ACC112 (cell line): Measurements from ENCODE around the gene VWA5B1.

Experiments used
- H2AFZ ChIP-seq: fragments of 200-600 bp; sonication (generic); one replicate; pipeline ENCODE4 v1.6.0; 2017; ENCODE audit warnings: antibody characterized with exemption, low read length; ENCODE audit not compliant: unreplicated experiment
- H3K27ac ChIP-seq: fragments of 200-600 bp; sonication (generic); 2 replicates; pipeline ENCODE4 v1.5.1; 2014; ENCODE audit warnings: low read depth, mild to moderate bottlenecking, antibody characterized with exemption, low read length, moderate library complexity
- H3K27me3 ChIP-seq: fragments of 200-600 bp; sonication (generic); 2 replicates; pipeline ENCODE4 v1.6.1; 2014; ENCODE audit warnings: mild to moderate bottlenecking, antibody characterized with exemption, low read length, moderate library complexity, mixed read lengths; ENCODE audit not compliant: insufficient read depth
- H3K36me3 ChIP-seq: fragments of 200-600 bp; sonication (generic); 2 replicates; pipeline ENCODE4 v1.6.1; 2016; ENCODE audit warnings: mild to moderate bottlenecking, antibody characterized with exemption, low read length, moderate library complexity, mixed read lengths; ENCODE audit not compliant: insufficient read depth
- H3K4me1 ChIP-seq: fragments of 200-600 bp; sonication (generic); one replicate; pipeline ENCODE4 v1.6.1; 2016; ENCODE audit warnings: low read length, mixed read lengths; ENCODE audit not compliant: insufficient read depth, unreplicated experiment, control insufficient read depth
- H3K4me3 ChIP-seq: fragments of 200-600 bp; sonication (generic); 2 replicates; pipeline ENCODE4 v1.5.1; 2014; ENCODE audit warnings: mild to moderate bottlenecking, low read depth, low read length
- H3K79me2 ChIP-seq: fragments of 200-600 bp; sonication (generic); one replicate; pipeline ENCODE4 v1.6.0; 2016; ENCODE audit warnings: low read length; ENCODE audit not compliant: control insufficient read depth, unreplicated experiment, insufficient read depth

VWA5B1 gene

DNA sequence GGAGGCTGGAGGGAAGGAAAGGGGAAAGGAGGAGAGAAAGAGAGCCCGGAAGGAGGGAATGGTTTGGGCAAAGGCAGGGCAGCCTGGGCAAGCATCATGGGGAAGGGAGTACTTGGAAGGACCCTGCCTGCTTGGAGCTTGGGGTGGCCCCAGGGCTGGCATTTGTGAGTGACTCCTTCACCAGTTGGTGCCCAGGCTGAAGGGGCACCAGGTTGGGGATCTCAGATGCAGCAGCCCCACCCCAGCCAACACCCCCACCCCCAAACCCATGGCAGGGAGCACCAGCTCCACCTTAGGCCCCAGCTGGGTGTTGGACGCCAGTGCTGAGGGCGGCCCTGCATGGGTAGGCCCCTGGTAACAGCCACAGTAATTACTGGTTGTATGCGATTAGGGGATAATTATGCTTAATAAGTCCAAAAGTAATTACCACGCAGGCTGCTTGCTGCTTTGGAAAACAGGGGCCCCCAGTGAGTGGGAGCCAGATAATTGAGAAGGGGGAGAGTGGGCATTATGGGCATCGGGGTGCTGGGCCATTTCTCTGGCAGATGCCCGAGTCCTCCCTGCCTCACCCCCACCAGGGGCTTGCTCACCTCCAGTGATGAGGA, 78.3 kb downstream of the VWA5B1 start:
- Histone ChIP-seq H3K4me3 (no peak overlapping the region), H3K36me3 (no peaks in the 10 kb centered on the region), H2AFZ (no peak overlapping the region), H3K79me2 (no peaks in the 10 kb centered on the region), H3K27me3 (peaks cover 76% of the 10 kb centered on the region), H3K27ac (no peak overlapping the region), H3K4me1 (peaks cover 2% of the 10 kb centered on the region)

DNA sequence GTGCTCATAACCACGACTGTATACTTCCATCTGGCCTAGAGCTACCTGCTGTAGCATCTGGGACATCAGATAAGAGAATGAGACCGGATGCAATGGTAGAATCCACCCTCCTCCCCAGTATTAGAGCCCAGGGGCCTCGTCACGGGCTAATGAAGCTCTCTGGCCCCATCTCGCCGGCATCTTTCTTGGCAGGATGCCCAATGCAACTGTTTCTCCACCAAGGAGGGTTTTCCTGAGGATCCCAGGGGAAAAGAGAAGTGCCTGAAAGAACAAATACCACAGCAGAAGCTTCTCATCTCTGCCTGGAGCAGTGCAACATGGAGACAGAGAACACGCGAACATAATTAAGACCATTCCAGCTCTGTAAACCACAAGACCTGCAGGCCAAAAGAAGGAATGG, 80.0 kb downstream of the VWA5B1 start:
- Histone ChIP-seq H3K27me3 (peaks cover 61% of the 10 kb centered on the region), H3K36me3 (no peaks in the 10 kb centered on the region), H3K4me3 (no peak overlapping the region), H3K4me1 (peaks cover 9% of the 10 kb centered on the region), H2AFZ (no peak overlapping the region), H3K79me2 (no peaks in the 10 kb centered on the region), H3K27ac (no peak overlapping the region)

DNA sequence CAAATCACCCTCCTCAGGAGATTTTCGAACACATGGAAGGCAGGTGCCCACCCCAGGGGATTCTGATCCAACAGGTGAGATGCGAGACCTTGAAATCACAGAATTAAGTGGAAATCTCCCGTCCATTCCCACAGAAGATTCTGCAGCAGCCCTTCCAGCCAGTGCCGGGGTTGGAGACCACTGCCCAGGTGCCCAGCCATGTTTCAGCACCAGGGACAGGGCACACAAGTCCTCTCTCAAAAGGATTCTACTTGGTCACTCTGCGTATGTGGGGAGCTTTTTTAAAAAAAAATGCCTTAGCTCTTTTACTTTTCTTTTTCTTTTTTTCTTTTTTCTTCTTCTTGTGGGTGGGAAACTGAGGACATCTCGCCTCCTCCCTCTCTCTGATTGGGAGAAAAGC, 80.7 kb downstream of the VWA5B1 start:
- H3K4me1 ChIP-seq, result peaks cover 14% of the 10 kb centered on the region
- H3K27ac ChIP-seq, result no peak overlapping the region
- peaks cover 54% of the 10 kb centered on the region for H3K27me3 ChIP-seq
- no peak overlapping the region for H2AFZ ChIP-seq
- no peak overlapping the region for H3K4me3 ChIP-seq
- no peaks in the 10 kb centered on the region for H3K79me2 ChIP-seq
- H3K36me3 ChIP-seq, result no peaks in the 10 kb centered on the region

GRCh38 chr1:20371883-20372282, 81.2 kb downstream of the VWA5B1 start:
- Histone ChIP-seq H3K27ac (no peak overlapping the region), H3K27me3 (peaks cover 49% of the 10 kb centered on the region), H3K4me1 (peaks cover 12% of the 10 kb centered on the region), H3K79me2 (no peaks in the 10 kb centered on the region), H3K4me3 (no peak overlapping the region), H3K36me3 (no peaks in the 10 kb centered on the region), H2AFZ (no peak overlapping the region)

DNA sequence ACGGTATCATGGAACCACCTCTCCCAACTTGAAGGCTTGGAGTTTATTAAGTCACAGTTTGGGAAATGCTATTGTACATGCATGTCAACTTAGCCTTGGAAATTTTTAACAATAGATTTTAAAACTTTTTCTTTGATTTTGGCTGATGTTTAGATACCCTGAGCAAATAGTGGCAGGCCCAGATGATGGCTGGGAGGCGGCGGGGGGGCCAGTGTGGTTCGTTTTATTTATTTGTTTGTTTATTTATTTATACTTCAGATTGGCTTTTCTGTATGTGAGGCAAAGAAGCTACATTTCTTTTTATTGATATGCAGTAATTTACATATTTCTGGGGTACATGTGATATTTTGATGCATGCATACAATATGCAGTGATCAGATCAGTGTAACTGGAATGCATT, 82.0 kb downstream of the VWA5B1 start:
- Histone ChIP-seq H3K79me2 (no peaks in the 10 kb centered on the region), H3K4me1 (peaks cover 12% of the 10 kb centered on the region), H3K36me3 (no peaks in the 10 kb centered on the region), H3K27ac (no peak overlapping the region), H3K4me3 (no peak overlapping the region), H3K27me3 (peaks cover 41% of the 10 kb centered on the region), H2AFZ (no peak overlapping the region)

GRCh38 chr1:20373286-20373685, 82.6 kb downstream of the VWA5B1 start:
- Histone ChIP-seq H3K79me2 (no peaks in the 10 kb centered on the region), H3K36me3 (no peaks in the 10 kb centered on the region), H3K4me1 (peaks cover 12% of the 10 kb centered on the region), H3K4me3 (no peak overlapping the region), H2AFZ (no peak overlapping the region), H3K27ac (no peak overlapping the region), H3K27me3 (peaks cover 36% of the 10 kb centered on the region)

DNA sequence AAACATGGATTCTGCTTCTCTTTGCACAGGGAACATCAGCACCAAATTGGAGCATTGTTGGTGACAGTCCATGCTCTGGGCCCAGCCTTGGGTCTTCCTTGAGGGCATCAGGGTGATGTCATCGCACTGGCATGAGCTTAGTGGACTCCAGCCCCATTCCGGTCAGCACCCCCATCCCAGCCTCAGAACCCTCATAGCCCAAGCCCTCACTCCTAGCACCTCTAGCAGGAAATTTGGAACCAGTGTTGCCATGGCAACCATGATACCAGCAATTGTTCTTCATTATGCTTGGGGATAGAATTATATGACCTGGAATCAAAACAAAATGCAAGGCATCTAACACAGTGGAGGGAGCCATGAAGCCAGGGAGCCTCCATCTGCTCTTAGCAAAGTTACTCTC, 83.1 kb downstream of the VWA5B1 start:
- Histone ChIP-seq H3K27me3 (peaks cover 31% of the 10 kb centered on the region), H3K4me3 (no peak overlapping the region), H3K79me2 (no peaks in the 10 kb centered on the region), H2AFZ (no peak overlapping the region), H3K27ac (no peak overlapping the region), H3K36me3 (no peaks in the 10 kb centered on the region), H3K4me1 (peaks cover 12% of the 10 kb centered on the region)

GRCh38 chr1:20375563-20375962, 84.9 kb downstream of the VWA5B1 start:
- Histone ChIP-seq H3K4me3 (no peak overlapping the region), H3K79me2 (no peaks in the 10 kb centered on the region), H3K4me1 (peaks cover 19% of the 10 kb centered on the region), H2AFZ (no peak overlapping the region), H3K36me3 (no peaks in the 10 kb centered on the region), H3K27me3 (peaks cover 14% of the 10 kb centered on the region; the same call in 1 of the 2 replicates), H3K27ac (no peak overlapping the region)

DNA sequence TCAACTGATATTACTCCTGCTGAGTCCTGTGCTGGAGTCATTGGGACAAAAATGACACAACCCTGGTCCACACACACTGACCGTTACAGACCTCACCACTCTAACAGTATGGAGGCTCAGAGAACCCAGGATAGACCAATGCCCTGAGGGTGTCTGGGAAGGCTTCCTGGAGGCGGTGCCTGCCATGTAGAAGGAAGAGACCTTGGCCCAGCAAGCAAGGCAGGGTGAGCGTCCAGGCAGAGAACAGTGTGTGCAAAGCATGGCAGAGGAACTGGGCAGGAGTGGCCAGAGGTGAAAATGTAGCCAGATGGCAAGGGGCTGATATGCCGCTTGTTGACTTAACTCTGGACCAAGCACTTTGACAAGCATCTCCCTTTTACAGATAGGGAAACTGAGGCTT, 85.5 kb downstream of the VWA5B1 start:
- Histone ChIP-seq H3K27me3 (peaks cover 8% of the 10 kb centered on the region; the same call in 1 of the 2 replicates), H2AFZ (no peak overlapping the region), H3K4me3 (no peak overlapping the region), H3K4me1 (peaks cover 25% of the 10 kb centered on the region), H3K27ac (no peak overlapping the region), H3K79me2 (no peaks in the 10 kb centered on the region), H3K36me3 (no peaks in the 10 kb centered on the region)

GRCh38 chr1:20376880-20377494, 86.3 kb downstream of the VWA5B1 start:
- Histone ChIP-seq H3K79me2 (no peaks in the 10 kb centered on the region), H3K27me3 (peaks cover 6% of the 10 kb centered on the region; the same call in 1 of the 2 replicates), H2AFZ (no peak overlapping the region), H3K36me3 (no peaks in the 10 kb centered on the region), H3K4me3 (no peak overlapping the region), H3K27ac (no peak overlapping the region), H3K4me1 (peaks cover 26% of the 10 kb centered on the region)

GRCh38 chr1:20377516-20378270, 87.0 kb downstream of the VWA5B1 start:
- no peaks in the 10 kb centered on the region for H3K27me3 ChIP-seq
- H3K27ac ChIP-seq, result no peak overlapping the region
- no peaks in the 10 kb centered on the region for H3K36me3 ChIP-seq
- H3K79me2 ChIP-seq, result no peaks in the 10 kb centered on the region
- no peak overlapping the region for H3K4me3 ChIP-seq
- peaks cover 26% of the 10 kb centered on the region for H3K4me1 ChIP-seq
- no peak overlapping the region for H2AFZ ChIP-seq
